Head of caudate nucleus (tissue), 42 donors: Measurements from ENCODE around the gene CTNNA2.

Source experiments
- DNase-seq, 42 donors: peaks; one replicate each; pipeline versions ENCODE4 v3.0.0 to v3.0.0-alpha.2; 2020 to 2021; ENCODE audit warnings: mixed read lengths in 7 of 42
- intact Hi-C: fragments of 100-400 bp; cut with DNase I; formaldehyde crosslinking; loops from one replicate; pipeline ENCODE4 v1.15.0; 2022

The CTNNA2 gene

GRCh38 chr2:80396276-80396675, 883.4 kb downstream of the CTNNA2 start:
- peak in 11 of 42 donors; percentile 4 to 41 (median 11) for DNase-seq
- intact Hi-C loops: no loop called here

GRCh38 chr2:80403081-80403480, 890.2 kb downstream of the CTNNA2 start:
- intact Hi-C loops: no loop called here
- DNase-seq: no peak

- intact Hi-C loops: no loop called here
- DNase-seq: no peak
Observed at GRCh38 chr2:80407377-80407776, 894.5 kb downstream of the CTNNA2 start.

GRCh38 chr2:80410346-80410745, 897.5 kb downstream of the CTNNA2 start:
- no peak for DNase-seq
- intact Hi-C loops: no loop called here

GRCh38 chr2:80413136-80413535, 900.3 kb downstream of the CTNNA2 start:
- no peak for DNase-seq
- intact Hi-C loops: no loop called here

- no peak for DNase-seq
- intact Hi-C loops: no loop called here
Observed at GRCh38 chr2:80417737-80418136, 904.9 kb downstream of the CTNNA2 start.

- peak in 7 of 42 donors; percentile 9 to 29 (median 17) for DNase-seq
- intact Hi-C loops: no loop called here
Observed at GRCh38 chr2:80420530-80421208, 907.8 kb downstream of the CTNNA2 start.

GRCh38 chr2:80429251-80429650, 916.4 kb downstream of the CTNNA2 start:
- intact Hi-C loops: no loop called here
- no peak for DNase-seq

- intact Hi-C loops: no loop called here
- no peak for DNase-seq
Observed at GRCh38 chr2:80437959-80438358, 925.1 kb downstream of the CTNNA2 start.

GRCh38 chr2:80438686-80439085, 925.8 kb downstream of the CTNNA2 start:
- no peak for DNase-seq
- intact Hi-C loops: no loop called here

GRCh38 chr2:80454628-80455027, 941.8 kb downstream of the CTNNA2 start:
- intact Hi-C loops: no loop called here
- peak; percentile 56 to 95 (median 88) for DNase-seq

GRCh38 chr2:80459028-80459427, 946.2 kb downstream of the CTNNA2 start:
- intact Hi-C loops: no loop called here
- DNase-seq: no peak

- intact Hi-C loops: no loop called here
- no peak for DNase-seq
Observed at GRCh38 chr2:80461505-80462197, 948.8 kb downstream of the CTNNA2 start.

- intact Hi-C loops: no loop called here
- no peak for DNase-seq
Observed at GRCh38 chr2:80462654-80463053, 949.8 kb downstream of the CTNNA2 start.

- intact Hi-C loops: no loop called here
- DNase-seq: no peak
Observed at GRCh38 chr2:80464275-80464674, 951.4 kb downstream of the CTNNA2 start.

- no peak for DNase-seq
- intact Hi-C loops: no loop called here
Observed at GRCh38 chr2:80467262-80467811, 954.5 kb downstream of the CTNNA2 start.

- DNase-seq: no peak
- intact Hi-C loops: no loop called here
Observed at GRCh38 chr2:80469428-80469827, 956.6 kb downstream of the CTNNA2 start.

GRCh38 chr2:80473069-80473468, 960.2 kb downstream of the CTNNA2 start:
- DNase-seq: no peak
- intact Hi-C loops: no loop called here

GRCh38 chr2:80473796-80474195, 960.9 kb downstream of the CTNNA2 start:
- intact Hi-C loops: no loop called here
- DNase-seq: no peak

GRCh38 chr2:80475970-80476369, 963.1 kb downstream of the CTNNA2 start:
- intact Hi-C loops: no loop called here
- DNase-seq: no peak
